Esophagus muscularis mucosa (tissue), 3 donors: ENCODE measurements around the gene UVSSA.

Experiments used
- CTCF ChIP-seq, 3 experiments: fragments of 200-600 bp in 2 of 3; fragments of 450-650 bp in 1 of 3; sonication (generic) in 2 of 3; IDR thresholded peaks; one replicate each; pipeline ENCODE4 v1.5.1; 2017 to 2019; ENCODE audit warnings: antibody characterized with exemption in 3 of 3, mild to moderate bottlenecking in 2 of 3, moderate library complexity in 1 of 3
- POLR2AphosphoS5 ChIP-seq, 2 donors: sonication (generic); formaldehyde crosslinking; IDR thresholded peaks; one replicate each; pipeline ENCODE4 v1.6.1; 2017; ENCODE audit warnings: antibody characterized with exemption in 2 of 2

- no peak for TF ChIP-seq POLR2AphosphoS5 (IDR thresholded peaks at IDR 0.05)
- no peak for TF ChIP-seq CTCF (IDR thresholded peaks at IDR 0.05)
Observed at GRCh38 chr4:1417522-1418390, 70.7 kb downstream of the UVSSA start.
